B cell (primary cell): ENCODE data around the gene PTPRG. TPM values are rescaled to one million over a fixed set of nuclear protein-coding genes. Genes with fewer than 3 reads are reported as not detected.

Experiments used
- ATAC-seq: fragments of 200-7000 bp; cut with Tn5 transposase; one replicate; pipeline ENCODE4 v1.10.0; 2021; ENCODE audit warnings: low read depth, mild to moderate bottlenecking, moderate number of reproducible peaks, moderate library complexity
- CTCF ChIA-PET: fragments of 350-600 bp; sonication (Branson Sonifier 250); formaldehyde crosslinking; loops from one replicate; lab custom pipeline; 2021; ENCODE audit warnings: antibody characterized with exemption, inconsistent platforms; lab: Charles Lee
- POLR2A ChIA-PET: fragments of 350-600 bp; sonication (Branson Sonifier 250); formaldehyde crosslinking; loops from one replicate; lab custom pipeline; 2021; ENCODE audit warnings: antibody characterized with exemption; lab: Charles Lee
- DNase-seq: peaks from one replicate; pipeline ENCODE4 v3.0.0; 2013
- H2AFZ ChIP-seq: 2 replicates; pipeline ENCODE4 v1.6.1; 2012; ENCODE audit warnings: mild to moderate bottlenecking, low read depth, low read length; ENCODE audit not compliant: insufficient read depth, poor library complexity, severe bottlenecking
- H3K27ac ChIP-seq, 2 donors: 1 replicate in 1 of 2; 2 replicates in 1 of 2; pipeline ENCODE4 v1.5.1; 2012 to 2013; ENCODE audit warnings: low read length in 2 of 2, mild to moderate bottlenecking in 2 of 2, moderate library complexity in 1 of 2
- H3K27me3 ChIP-seq, 4 experiments: fragments of 200-600 bp in 1 of 4; sonication (generic) in 1 of 4; replicated peaks in 1 of 4; 1 replicate in 2 of 4; 2 replicates in 2 of 4; pipeline versions ENCODE4 v1.6.1 to v1.7.0; 2013 to 2016; ENCODE audit warnings: low read length in 3 of 4, mild to moderate bottlenecking in 2 of 4, mixed read lengths in 1 of 4, moderate library complexity in 1 of 4; ENCODE audit not compliant: insufficient read depth in 4 of 4, control insufficient read depth in 3 of 4; ENCODE audit errors: control extremely low read depth in 1 of 4
- H3K36me3 ChIP-seq, 2 experiments: replicated peaks in 1 of 2; 1 replicate in 1 of 2; 2 replicates in 1 of 2; pipeline versions ENCODE4 v1.6.1 to v1.7.1; 2013; ENCODE audit warnings: low read length in 1 of 2; ENCODE audit not compliant: insufficient read depth in 2 of 2, control insufficient read depth in 1 of 2; ENCODE audit errors: control extremely low read depth in 1 of 2, extremely low read depth in 1 of 2
- H3K4me1 ChIP-seq, 2 donors: fragments of 200-600 bp in 1 of 2; sonication (generic) in 1 of 2; 1 replicate in 1 of 2; 2 replicates in 1 of 2; pipeline versions ENCODE4 v1.5.1 to v1.6.1; 2013 to 2017; ENCODE audit warnings: low read length in 2 of 2; ENCODE audit not compliant: control insufficient read depth in 2 of 2, insufficient read depth in 2 of 2
- H3K4me2 ChIP-seq: replicated peaks from 2 replicates; pipeline ENCODE3; 2012; ENCODE audit warnings: mild to moderate bottlenecking, low read depth, low read length; ENCODE audit not compliant: poor library complexity, severe bottlenecking
- H3K4me3 ChIP-seq, 5 experiments: fragments of 200-600 bp in 1 of 5; sonication (generic) in 1 of 5; 1 replicate in 3 of 5; 2 replicates in 2 of 5; pipeline versions ENCODE4 v1.5.1 to v1.7.0; 2011 to 2016; ENCODE audit warnings: low read length in 4 of 5, mild to moderate bottlenecking in 4 of 5, low read depth in 2 of 5, control low read depth in 1 of 5, moderate library complexity in 1 of 5; ENCODE audit not compliant: insufficient read depth in 1 of 5; ENCODE audit errors: control extremely low read depth in 1 of 5, extremely low read depth in 1 of 5
- H3K79me2 ChIP-seq: fragments of 200-600 bp; sonication (generic); one replicate; pipeline ENCODE4 v1.6.0; 2016; ENCODE audit warnings: low read length; ENCODE audit not compliant: control insufficient read depth, insufficient read depth
- H3K9ac ChIP-seq: fragments of 200-600 bp; sonication (generic); 2 replicates; pipeline ENCODE4 v1.6.1; 2017; ENCODE audit warnings: mild to moderate bottlenecking, low read length, moderate library complexity
- H3K9me3 ChIP-seq, 3 donors: one replicate each; pipeline versions ENCODE4 v1.6.1 to v1.7.1; 2013; ENCODE audit warnings: low read length in 2 of 3; ENCODE audit not compliant: control insufficient read depth in 2 of 3, insufficient read depth in 1 of 3; ENCODE audit errors: control extremely low read depth in 1 of 3
- H4K20me1 ChIP-seq: 2 replicates; pipeline ENCODE4 v1.6.0; 2012; ENCODE audit warnings: mild to moderate bottlenecking, low read length; ENCODE audit not compliant: insufficient read depth, control insufficient read depth, poor library complexity, severe bottlenecking
- H3K27ac Mint-ChIP-seq: one replicate; pipeline ENCODE4 v1.8.0; 2021; ENCODE audit warnings: mixed read lengths
- H3K27me3 Mint-ChIP-seq: one replicate; pipeline ENCODE4 v1.8.0; 2021; ENCODE audit warnings: mixed read lengths
- H3K4me1 Mint-ChIP-seq: one replicate; pipeline ENCODE4 v1.8.0; 2021; ENCODE audit warnings: mixed read lengths
- H3K4me3 Mint-ChIP-seq: one replicate; pipeline ENCODE4 v1.8.0; 2021; ENCODE audit warnings: mixed read lengths
- H3K9me3 Mint-ChIP-seq: one replicate; pipeline ENCODE4 v1.8.0; 2022; ENCODE audit warnings: mixed read lengths; ENCODE audit not compliant: insufficient read depth
- CTCF ChIP-seq: fragments of 200-600 bp; IDR thresholded peaks from one replicate; pipeline ENCODE4 v1.8.0; 2022; ENCODE audit warnings: antibody characterized with exemption, mild to moderate bottlenecking
- EZH2 ChIP-seq: IDR thresholded peaks from 2 replicates; pipeline ENCODE4 v1.6.1; 2012; ENCODE audit warnings: borderline replicate concordance, low read depth, mild to moderate bottlenecking, moderate library complexity, low read length; ENCODE audit not compliant: insufficient read depth, poor library complexity, severe bottlenecking
- WGBS: methylation state at CpG from one replicate; pipeline ENCODE4 v1.1.5; 2013; ENCODE audit warnings: missing lambda C conversion rate; ENCODE audit not compliant: insufficient coverage; 5-methylcytosine and 5-hydroxymethylcytosine counted together
- intact Hi-C: fragments of 100-400 bp; cut with micrococcal nuclease; formaldehyde crosslinking; loops from one replicate; pipeline ENCODE4 v1.10.0; 2022
- polyA plus RNA-seq: library from polyadenylated mRNA; depleted of rRNA; stranded (reverse); fragments of >200 nt; gene quantifications from 2 replicates; pipeline ENCODE4 v1.2.3, GENCODE V29; 2012
- total RNA-seq, 2 donors: library from RNA; stranded (reverse); fragments of 120-200 nt in 1 of 2; gene quantifications; 1 replicate in 1 of 2; 2 replicates in 1 of 2; pipeline versions ENCODE4 v1.2.3 to v1.2.4, GENCODE V29; 2013 to 2022

The PTPRG gene
- total and polyA plus RNA-seq, 2 donors (not counting 1 experiment from before 2014, with no cell fraction given): 0.12 to 1.3 TPM

DNA sequence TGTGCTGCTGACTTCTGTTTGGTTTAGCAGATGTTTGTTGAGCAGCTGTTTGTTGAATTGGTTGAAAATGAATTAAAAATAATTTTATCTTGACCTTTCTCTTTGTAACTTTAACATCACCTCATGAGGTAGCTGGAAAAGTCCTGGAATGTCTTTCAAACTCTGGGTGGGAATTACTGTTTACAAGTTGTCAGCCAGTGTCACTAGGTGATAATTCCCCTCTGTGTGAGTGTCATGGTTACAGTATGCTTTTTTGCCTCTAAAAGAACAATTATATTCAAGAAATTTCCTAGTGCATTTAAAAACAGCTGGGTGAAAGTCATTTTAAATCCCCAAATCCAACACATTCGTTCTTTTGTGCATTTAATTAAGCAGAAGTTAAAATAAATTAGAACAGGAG, 113.2 kb downstream of the PTPRG start:
- no peak for ATAC-seq
- no peak overlapping the region for H2AFZ ChIP-seq
- no peak overlapping the region for H3K27ac ChIP-seq
- no peak overlapping the region for H3K4me2 ChIP-seq
- H3K27ac Mint-ChIP-seq: no peak overlapping the region
- no peaks in the 10 kb centered on the region for H3K9me3 ChIP-seq
- CTCF ChIA-PET: no interaction called here
- intact Hi-C loops: no loop called here
- WGBS: no CpG with 5 or more reads among the region's 1 CpG
- H3K27me3 ChIP-seq: no peaks in the 10 kb centered on the region
- H3K9me3 Mint-ChIP-seq: no peaks in the 10 kb centered on the region
- POLR2A ChIA-PET: no interaction called here
- no peaks in the 10 kb centered on the region for H3K79me2 ChIP-seq
- H3K4me1 ChIP-seq: no peaks in the 10 kb centered on the region
- no peak overlapping the region for H3K4me3 Mint-ChIP-seq
- no peak for DNase-seq
- H4K20me1 ChIP-seq: no peaks in the 10 kb centered on the region
- TF ChIP-seq EZH2 (no peak), CTCF (no peak)
- no peak overlapping the region for H3K4me3 ChIP-seq
- no peaks in the 10 kb centered on the region for H3K27me3 Mint-ChIP-seq
- H3K4me1 Mint-ChIP-seq: peaks cover 1% of the 10 kb centered on the region
- no peaks in the 10 kb centered on the region for H3K36me3 ChIP-seq
- H3K9ac ChIP-seq: no peak overlapping the region

- TF ChIP-seq EZH2 (no peak), CTCF (no peak)
- Mint-ChIP-seq H3K4me1 (no peaks in the 10 kb centered on the region), H3K4me3 (no peak overlapping the region), H3K27ac (no peak overlapping the region), H3K9me3 (no peaks in the 10 kb centered on the region), H3K27me3 (no peaks in the 10 kb centered on the region)
- H3K4me3 ChIP-seq: no peak overlapping the region
- POLR2A ChIA-PET: no interaction called here
- intact Hi-C loops: no loop called here
- 100% methylated on average over 2 of the region's 4 CpGs for WGBS
- DNase-seq (no peak), ATAC-seq (no peak)
- CTCF ChIA-PET: no interaction called here
- H3K27me3 ChIP-seq: no peaks in the 10 kb centered on the region
- no peak overlapping the region for H2AFZ ChIP-seq
- H3K79me2 ChIP-seq: no peaks in the 10 kb centered on the region
- H4K20me1 ChIP-seq: no peaks in the 10 kb centered on the region
- no peaks in the 10 kb centered on the region for H3K36me3 ChIP-seq
- H3K9me3 ChIP-seq: no peaks in the 10 kb centered on the region
- no peak overlapping the region for H3K27ac ChIP-seq
- H3K4me1 ChIP-seq: no peaks in the 10 kb centered on the region
- no peak overlapping the region for H3K9ac ChIP-seq
- H3K4me2 ChIP-seq: no peak overlapping the region
These were observed 117.7 kb downstream of the PTPRG start for GRCh38 chr3:61679026-61679425.
